HepG2 (cell line): ENCODE measurements around the gene PPP1R9B. TPM values are rescaled to one million over a fixed set of nuclear protein-coding genes. Genes with fewer than 3 reads are reported as not detected.

ENCODE experiments used
- FOSL2 ChIP-seq: sonication (generic); formaldehyde crosslinking; IDR thresholded peaks from 2 replicates; pipeline ENCODE4 v1.4.0; 2020; ENCODE audit warnings: missing genetic modification reagents
- HIVEP1 ChIP-seq: sonication (generic); formaldehyde crosslinking; IDR thresholded peaks from 2 replicates; pipeline ENCODE4 v1.4.0; 2020; ENCODE audit warnings: mild to moderate bottlenecking, missing genetic modification reagents
- NKX3-1 ChIP-seq: sonication (generic); formaldehyde crosslinking; IDR thresholded peaks from 2 replicates; pipeline ENCODE4 v1.5.0; 2020; ENCODE audit warnings: missing genetic modification reagents
- RAD21 ChIP-seq: fragments of 450-650 bp; formaldehyde crosslinking; IDR thresholded peaks from 2 replicates; pipeline ENCODE4 v1.5.0; 2020; ENCODE audit warnings: mild to moderate bottlenecking
- TEAD3 ChIP-seq: optimal IDR thresholded peaks from 2 replicates; pipeline ENCODE3; 2016; ENCODE audit warnings: borderline replicate concordance
- YY1 ChIP-seq: IDR thresholded peaks from 2 replicates; pipeline ENCODE4 v1.6.1; 2011; ENCODE audit warnings: low read length, low read depth, moderate library complexity, mild to moderate bottlenecking; ENCODE audit not compliant: insufficient read depth, insufficient replicate concordance
- ZBTB7B ChIP-seq: sonication (generic); formaldehyde crosslinking; IDR thresholded peaks from 2 replicates; pipeline ENCODE4 v1.4.0; 2020; ENCODE audit warnings: missing genetic modification reagents
- ZFP41 ChIP-seq: sonication (generic); formaldehyde crosslinking; IDR thresholded peaks from 2 replicates; pipeline ENCODE4 v1.4.0; 2020; ENCODE audit warnings: mild to moderate bottlenecking, missing genetic modification reagents, borderline replicate concordance
- ZNF333 ChIP-seq: sonication (generic); formaldehyde crosslinking; IDR thresholded peaks from 2 replicates; pipeline ENCODE4 v1.4.0; 2020; ENCODE audit warnings: mild to moderate bottlenecking, missing genetic modification reagents, borderline replicate concordance
- ZNF567 ChIP-seq: sonication (generic); formaldehyde crosslinking; IDR thresholded peaks from 2 replicates; pipeline ENCODE4 v1.8.1; 2023; ENCODE audit warnings: mild to moderate bottlenecking, missing genetic modification reagents, borderline replicate concordance
- ZNF572 ChIP-seq: sonication (generic); formaldehyde crosslinking; IDR thresholded peaks from 2 replicates; pipeline ENCODE4 v1.5.1; 2020; ENCODE audit warnings: mild to moderate bottlenecking, missing genetic modification reagents
- ZNF674 ChIP-seq: sonication (generic); formaldehyde crosslinking; IDR thresholded peaks from 2 replicates; pipeline ENCODE4 v1.5.0; 2020; ENCODE audit warnings: low read depth, mild to moderate bottlenecking, missing genetic modification reagents
- ZNF768 ChIP-seq: sonication (generic); formaldehyde crosslinking; IDR thresholded peaks from 2 replicates; pipeline ENCODE4 v1.4.0; 2020; ENCODE audit warnings: missing genetic modification reagents
- ZNF883 ChIP-seq: sonication (generic); formaldehyde crosslinking; IDR thresholded peaks from 2 replicates; pipeline ENCODE4 v1.5.1; 2020; ENCODE audit warnings: mild to moderate bottlenecking, missing genetic modification reagents; ENCODE audit errors: not compliant biosample characterization
- polyA plus RNA-seq, 8 experiments: library from polyadenylated mRNA; depleted of rRNA in 3 of 8; stranded (reverse) in 7 of 8; unstranded in 1 of 8; fragments of >200 nt; fragmentation: Illumina TruSeq in 4 of 8; extraction: Trizol in 4 of 8; gene quantifications; 2 replicates each; pipeline versions ENCODE4 v1.2.1 to v1.2.3, GENCODE V29; 2011 to 2016; ENCODE audit warnings: low read depth in 4 of 8, missing spikeins in 1 of 8, mixed read lengths in 1 of 8; ENCODE audit not compliant: insufficient read depth in 1 of 8
- total RNA-seq, 5 experiments: library from RNA; depleted of rRNA; stranded (reverse); fragments of >200 nt; fragmentation: Illumina TruSeq; extraction: Trizol; gene quantifications; 2 replicates each; pipeline ENCODE4 v1.2.3, GENCODE V29; 2016; ENCODE audit warnings: low read depth in 1 of 5
- TF ChIP-seq, protein P1 (sequence below): sonication (generic); formaldehyde crosslinking; IDR thresholded peaks from 2 replicates; pipeline ENCODE4 v1.4.0; 2020; ENCODE audit warnings: missing genetic modification reagents, borderline replicate concordance
- TF ChIP-seq, protein P2 (sequence below): sonication (generic); formaldehyde crosslinking; IDR thresholded peaks from one replicate; pipeline ENCODE4 v1.5.1; 2020; ENCODE audit warnings: mild to moderate bottlenecking, missing genetic modification reagents; ENCODE audit errors: not compliant biosample characterization

Gene PPP1R9B
- total and polyA plus RNA-seq, 2 of the 13 experiments (the other 11 are each of a cell fraction or from before 2014, with no cell fraction given): 9.4 to 15.8 TPM

DNA sequence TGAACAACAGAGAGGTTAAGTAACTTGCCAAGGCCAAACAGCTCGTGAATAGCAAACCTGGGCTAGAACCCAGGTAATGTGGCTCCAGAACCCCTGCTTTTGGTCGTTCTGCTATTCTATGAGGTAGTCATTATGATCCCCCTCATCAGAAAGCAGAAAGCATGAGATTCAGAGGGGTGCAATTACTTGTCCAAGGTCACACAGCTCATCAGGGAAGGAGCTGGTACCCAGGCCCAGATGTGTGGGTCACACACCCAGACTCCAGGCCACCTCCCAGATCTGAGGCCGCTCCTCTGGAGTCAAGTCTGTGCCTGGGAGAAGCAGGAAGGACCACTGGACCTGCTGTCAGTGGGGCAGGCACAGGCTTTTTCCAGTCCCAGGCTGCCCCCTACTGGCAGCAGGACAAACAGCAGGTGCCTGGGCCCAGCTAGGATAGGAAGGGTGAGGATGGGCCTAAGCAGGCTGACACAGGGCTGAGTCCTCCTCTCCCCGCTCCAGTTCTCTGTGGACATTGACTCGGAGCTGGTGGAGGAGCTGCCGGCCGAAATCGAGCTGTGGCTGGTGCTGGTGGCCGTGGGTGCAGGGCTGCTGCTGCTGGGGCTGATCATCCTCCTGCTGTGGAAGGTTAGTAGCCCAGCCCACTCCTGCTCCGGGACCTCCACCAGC, 63.1 kb downstream of the PPP1R9B start (continued):
- TF ChIP-seq, protein P1, sequence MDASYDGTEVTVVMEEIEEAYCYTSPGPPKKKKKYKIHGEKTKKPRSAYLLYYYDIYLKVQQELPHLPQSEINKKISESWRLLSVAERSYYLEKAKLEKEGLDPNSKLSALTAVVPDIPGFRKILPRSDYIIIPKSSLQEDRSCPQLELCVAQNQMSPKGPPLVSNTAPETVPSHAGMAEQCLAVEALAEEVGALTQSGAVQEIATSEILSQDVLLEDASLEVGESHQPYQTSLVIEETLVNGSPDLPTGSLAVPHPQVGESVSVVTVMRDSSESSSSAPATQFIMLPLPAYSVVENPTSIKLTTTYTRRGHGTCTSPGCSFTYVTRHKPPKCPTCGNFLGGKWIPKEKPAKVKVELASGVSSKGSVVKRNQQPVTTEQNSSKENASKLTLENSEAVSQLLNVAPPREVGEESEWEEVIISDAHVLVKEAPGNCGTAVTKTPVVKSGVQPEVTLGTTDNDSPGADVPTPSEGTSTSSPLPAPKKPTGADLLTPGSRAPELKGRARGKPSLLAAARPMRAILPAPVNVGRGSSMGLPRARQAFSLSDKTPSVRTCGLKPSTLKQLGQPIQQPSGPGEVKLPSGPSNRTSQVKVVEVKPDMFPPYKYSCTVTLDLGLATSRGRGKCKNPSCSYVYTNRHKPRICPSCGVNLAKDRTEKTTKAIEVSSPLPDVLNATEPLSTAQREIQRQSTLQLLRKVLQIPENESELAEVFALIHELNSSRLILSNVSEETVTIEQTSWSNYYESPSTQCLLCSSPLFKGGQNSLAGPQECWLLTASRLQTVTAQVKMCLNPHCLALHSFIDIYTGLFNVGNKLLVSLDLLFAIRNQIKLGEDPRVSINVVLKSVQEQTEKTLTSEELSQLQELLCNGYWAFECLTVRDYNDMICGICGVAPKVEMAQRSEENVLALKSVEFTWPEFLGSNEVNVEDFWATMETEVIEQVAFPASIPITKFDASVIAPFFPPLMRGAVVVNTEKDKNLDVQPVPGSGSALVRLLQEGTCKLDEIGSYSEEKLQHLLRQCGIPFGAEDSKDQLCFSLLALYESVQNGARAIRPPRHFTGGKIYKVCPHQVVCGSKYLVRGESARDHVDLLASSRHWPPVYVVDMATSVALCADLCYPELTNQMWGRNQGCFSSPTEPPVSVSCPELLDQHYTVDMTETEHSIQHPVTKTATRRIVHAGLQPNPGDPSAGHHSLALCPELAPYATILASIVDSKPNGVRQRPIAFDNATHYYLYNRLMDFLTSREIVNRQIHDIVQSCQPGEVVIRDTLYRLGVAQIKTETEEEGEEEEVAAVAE: peak; percentile 51; the same call in 1 of the 2 replicates
- TF ChIP-seq RAD21 (CRISPR knock-in tag) (peak; percentile 94), ZNF572 (CRISPR knock-in tag) (0 out of 2 replicates have a peak, but pooled peaks have one; percentile 36), ZNF567 (0 out of 2 replicates have a peak, but pooled peaks have one; percentile 60), ZNF333 (peak; percentile 59; the same call in 1 of the 2 replicates), FOSL2 (CRISPR knock-in tag) (peak; percentile 44; the same call in 1 of the 2 replicates), ZNF768 (CRISPR knock-in tag) (peak; percentile 93), YY1 (peak; percentile 27), NKX3-1 (CRISPR knock-in tag) (no peak), ZNF883 (CRISPR knock-in tag) (peak; percentile 61), ZNF674 (CRISPR knock-in tag) (peak; percentile 55; the same call in 1 of the 2 replicates), ZFP41 (CRISPR knock-in tag) (0 out of 2 replicates have a peak, but pooled peaks have one; percentile 48), ZBTB7B (CRISPR knock-in tag) (0 out of 2 replicates have a peak, but pooled peaks have one; percentile 27), TEAD3 (CRISPR knock-in tag) (peak; percentile 19), HIVEP1 (CRISPR knock-in tag) (0 out of 2 replicates have a peak, but pooled peaks have one; percentile 29)
- TF ChIP-seq, protein P2, sequence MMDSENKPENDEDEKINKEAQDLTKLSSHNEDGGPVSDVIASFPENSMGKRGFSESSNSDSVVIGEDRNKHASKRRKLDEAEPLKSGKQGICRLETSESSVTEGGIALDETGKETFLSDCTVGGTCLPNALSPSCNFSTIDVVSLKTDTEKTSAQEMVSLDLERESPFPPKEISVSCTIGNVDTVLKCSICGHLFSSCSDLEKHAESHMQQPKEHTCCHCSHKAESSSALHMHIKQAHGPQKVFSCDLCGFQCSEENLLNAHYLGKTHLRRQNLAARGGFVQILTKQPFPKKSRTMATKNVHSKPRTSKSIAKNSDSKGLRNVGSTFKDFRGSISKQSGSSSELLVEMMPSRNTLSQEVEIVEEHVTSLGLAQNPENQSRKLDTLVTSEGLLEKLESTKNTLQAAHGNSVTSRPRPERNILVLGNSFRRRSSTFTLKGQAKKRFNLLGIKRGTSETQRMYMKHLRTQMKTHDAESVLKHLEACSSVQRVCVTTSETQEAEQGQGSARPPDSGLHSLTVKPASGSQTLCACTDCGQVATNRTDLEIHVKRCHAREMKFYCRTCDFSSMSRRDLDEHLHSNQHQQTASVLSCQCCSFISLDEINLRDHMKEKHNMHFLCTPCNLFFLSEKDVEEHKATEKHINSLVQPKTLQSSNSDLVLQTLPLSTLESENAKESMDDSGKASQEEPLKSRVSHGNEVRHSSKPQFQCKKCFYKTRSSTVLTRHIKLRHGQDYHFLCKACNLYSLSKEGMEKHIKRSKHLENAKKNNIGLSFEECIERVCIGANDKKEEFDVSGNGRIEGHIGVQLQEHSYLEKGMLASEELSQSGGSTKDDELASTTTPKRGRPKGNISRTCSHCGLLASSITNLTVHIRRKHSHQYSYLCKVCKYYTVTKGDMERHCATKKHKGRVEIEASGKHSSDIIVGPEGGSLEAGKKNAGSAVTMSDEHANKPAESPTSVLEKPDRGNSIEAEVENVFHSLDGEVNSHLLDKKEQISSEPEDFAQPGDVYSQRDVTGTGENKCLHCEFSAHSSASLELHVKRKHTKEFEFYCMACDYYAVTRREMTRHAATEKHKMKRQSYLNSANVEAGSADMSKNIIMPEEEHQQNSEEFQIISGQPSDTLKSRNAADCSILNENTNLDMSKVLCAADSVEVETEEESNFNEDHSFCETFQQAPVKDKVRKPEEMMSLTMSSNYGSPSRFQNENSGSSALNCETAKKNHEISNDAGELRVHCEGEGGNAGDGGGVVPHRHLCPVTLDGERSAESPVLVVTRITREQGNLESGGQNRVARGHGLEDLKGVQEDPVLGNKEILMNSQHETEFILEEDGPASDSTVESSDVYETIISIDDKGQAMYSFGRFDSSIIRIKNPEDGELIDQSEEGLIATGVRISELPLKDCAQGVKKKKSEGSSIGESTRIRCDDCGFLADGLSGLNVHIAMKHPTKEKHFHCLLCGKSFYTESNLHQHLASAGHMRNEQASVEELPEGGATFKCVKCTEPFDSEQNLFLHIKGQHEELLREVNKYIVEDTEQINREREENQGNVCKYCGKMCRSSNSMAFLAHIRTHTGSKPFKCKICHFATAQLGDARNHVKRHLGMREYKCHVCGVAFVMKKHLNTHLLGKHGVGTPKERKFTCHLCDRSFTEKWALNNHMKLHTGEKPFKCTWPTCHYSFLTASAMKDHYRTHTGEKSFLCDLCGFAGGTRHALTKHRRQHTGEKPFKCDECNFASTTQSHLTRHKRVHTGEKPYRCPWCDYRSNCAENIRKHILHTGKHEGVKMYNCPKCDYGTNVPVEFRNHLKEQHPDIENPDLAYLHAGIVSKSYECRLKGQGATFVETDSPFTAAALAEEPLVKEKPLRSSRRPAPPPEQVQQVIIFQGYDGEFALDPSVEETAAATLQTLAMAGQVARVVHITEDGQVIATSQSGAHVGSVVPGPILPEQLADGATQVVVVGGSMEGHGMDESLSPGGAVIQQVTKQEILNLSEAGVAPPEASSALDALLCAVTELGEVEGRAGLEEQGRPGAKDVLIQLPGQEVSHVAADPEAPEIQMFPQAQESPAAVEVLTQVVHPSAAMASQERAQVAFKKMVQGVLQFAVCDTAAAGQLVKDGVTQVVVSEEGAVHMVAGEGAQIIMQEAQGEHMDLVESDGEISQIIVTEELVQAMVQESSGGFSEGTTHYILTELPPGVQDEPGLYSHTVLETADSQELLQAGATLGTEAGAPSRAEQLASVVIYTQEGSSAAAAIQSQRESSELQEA (CRISPR knock-in tag): no peak
